ENCODE measurements around the gene KNOP1. TPM values are rescaled to one million over a fixed set of nuclear protein-coding genes. Genes with fewer than 3 reads are reported as not detected.

Gene KNOP1
- total and polyA plus RNA-seq, 2 of the 13 experiments (the other 11 are each of a cell fraction or from before 2014, with no cell fraction given): 21.2 to 57.5 TPM

- no peak overlapping the region for H3K4me3 ChIP-seq (replicated peaks in 1 of 3; ENCODE audit: insufficient read depth in 1 of 3, low read depth in 2 of 3, low read length in 3 of 3)
- H3K4me2 ChIP-seq (ENCODE audit: low read depth, low read length): no peak overlapping the region
- no TSS peak for BruUV-seq (replicated peaks)
- in situ Hi-C loops (cut with HindIII; ENCODE audit: extremely low pct_ligation_motif_present, low pct_unique_long_range_greater_than_20kb): no loop called here
- no peaks in the 10 kb centered on the region for H3K79me2 ChIP-seq (ENCODE audit: insufficient read depth, low read length)
- no peak for ATAC-seq
- H3K27ac ChIP-seq (ENCODE audit: extremely low read length, insufficient read depth, low read length): no peak overlapping the region
- H3K4me1 ChIP-seq (ENCODE audit: insufficient read depth, low read length): peaks cover 9% of the 10 kb centered on the region
- H3K9me3 ChIP-seq (ENCODE audit: low read length): no peaks in the 10 kb centered on the region
- no peak for DNase-seq (ENCODE audit: low spot score)
- no peaks in the 10 kb centered on the region for H3K27me3 ChIP-seq (ENCODE audit: control insufficient read depth in 1 of 2, insufficient read depth in 2 of 2, low read length in 2 of 2)
- H2AFZ ChIP-seq (ENCODE audit: low read length): no peak overlapping the region
- no peaks in the 10 kb centered on the region for H3K36me3 ChIP-seq (replicated peaks in 1 of 2; ENCODE audit: control insufficient read depth in 1 of 2, insufficient read depth in 2 of 2, low read length in 2 of 2)
- no peak for FAIRE-seq
- intact Hi-C loops (cut with micrococcal nuclease; ENCODE audit: unreplicated experiment): no loop called here
- ChIA-PET POLR2A (no interaction called here), CTCF (ENCODE audit: low intra/inter-chr PET ratio, low total read pairs) (no interaction called here)
- H3K9ac ChIP-seq (ENCODE audit: insufficient read depth, low read depth, low read length): no peak overlapping the region
- WGBS (ENCODE audit: low lambda C conversion rate): 59% methylated on average over 7 of the region's 7 CpGs
- H4K20me1 ChIP-seq (ENCODE audit: insufficient read depth, low read length): no peaks in the 10 kb centered on the region
- TF ChIP-seq ZNF720 (CRISPR knock-in tag; IDR thresholded peaks at IDR 0.05): no peak
- no peak for TF ChIP-seq RFXAP (CRISPR knock-in tag; IDR thresholded peaks at IDR 0.05; ENCODE audit: borderline replicate concordance)
- TF ChIP-seq TFAP4 (IDR thresholded peaks at IDR 0.05; ENCODE audit: borderline replicate concordance, low read depth): no peak
- TF ChIP-seq KDM2A (CRISPR knock-in tag; IDR thresholded peaks at IDR 0.05; ENCODE audit: borderline replicate concordance, low read depth): no peak
- TF ChIP-seq ZNF18 (CRISPR knock-in tag; IDR thresholded peaks at IDR 0.05; ENCODE audit: insufficient replicate concordance): no peak
- TF ChIP-seq ZNF569 (CRISPR knock-in tag; IDR thresholded peaks at IDR 0.05; ENCODE audit: borderline replicate concordance): no peak
- TF ChIP-seq HNF1A (IDR thresholded peaks at IDR 0.05; ENCODE audit: low read depth): no peak
- TF ChIP-seq HNF1A (CRISPR knock-in tag; IDR thresholded peaks at IDR 0.05; ENCODE audit: borderline replicate concordance): no peak
- TF ChIP-seq HNF4A (CRISPR knock-in tag; IDR thresholded peaks at IDR 0.05): no peak
- no peak for TF ChIP-seq ZNF24 (IDR thresholded peaks at IDR 0.05)
- TF ChIP-seq ZNF629 (CRISPR knock-in tag; conservative IDR thresholded peaks at IDR 0.05): no peak
- TF ChIP-seq IKZF5 (CRISPR knock-in tag; IDR thresholded peaks at IDR 0.05): no peak
- TF ChIP-seq ZZZ3 (CRISPR knock-in tag; IDR thresholded peaks at IDR 0.05; ENCODE audit: borderline replicate concordance): no peak
- TF ChIP-seq RXRA (CRISPR knock-in tag; IDR thresholded peaks at IDR 0.05): no peak
- TF ChIP-seq CREB1 (IDR thresholded peaks at IDR 0.05): no peak
- TF ChIP-seq CREB1 (CRISPR knock-in tag; IDR thresholded peaks at IDR 0.05): no peak
- TF ChIP-seq SRSF4 (IDR thresholded peaks at IDR 0.05; ENCODE audit: low read depth, low read length, poor library complexity, severe bottlenecking): no peak
Observed at GRCh38 chr16:19677402-19677801, 40.6 kb downstream of the KNOP1 start.

All from HepG2 (cell line).